Stimulated activated CD8-positive, alpha-beta memory T cell treated with anti-CD3 and anti-CD28 coated beads, Interleukin-15, amount 100 ng/mL, for 1 hour (primary cell): ENCODE measurements around the gene EYA3.

Experiments
- DNase-seq: peaks from one replicate; pipeline ENCODE4 v3.0.0-alpha.2; 2020; ENCODE audit warnings: low read depth

Gene EYA3

DNA sequence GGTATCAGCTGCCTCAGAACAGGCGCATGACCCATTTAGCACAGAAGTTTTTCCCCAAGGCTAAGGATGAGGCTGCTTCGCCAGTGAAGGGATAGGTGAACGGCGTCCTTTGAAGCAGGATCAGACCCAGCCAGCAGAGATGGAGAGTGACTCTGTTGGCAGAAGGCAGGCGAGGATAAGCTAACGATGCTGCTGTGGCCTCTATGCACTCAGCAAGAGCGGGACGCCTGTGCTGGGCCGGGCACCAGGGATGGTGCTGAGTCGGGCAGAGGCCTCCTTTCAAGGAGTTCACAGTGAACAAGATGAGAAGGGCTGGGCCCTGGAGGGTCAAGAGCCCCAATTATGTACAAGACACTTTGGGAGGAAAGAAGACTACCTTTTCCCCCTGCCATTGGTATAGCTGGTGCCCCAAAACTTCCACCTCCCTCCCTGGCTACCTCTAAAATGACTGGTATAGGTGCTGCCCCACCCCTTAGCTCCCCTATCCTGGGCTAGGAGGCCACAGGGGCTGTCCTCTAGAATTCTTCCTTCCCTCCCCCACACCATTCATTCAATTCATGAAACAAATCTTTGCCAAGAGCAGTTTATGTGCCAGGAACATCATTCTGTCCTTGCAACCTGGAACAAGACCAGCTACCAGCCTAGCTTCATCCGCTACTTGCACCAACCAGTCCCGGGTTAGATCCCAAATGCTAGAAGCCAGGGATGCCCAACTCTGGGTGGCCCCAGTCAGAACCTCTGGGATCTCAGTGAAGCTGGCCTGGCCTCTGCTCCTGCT, 121.1 kb downstream of the EYA3 start:
- DNase-seq, result no peak

DNA sequence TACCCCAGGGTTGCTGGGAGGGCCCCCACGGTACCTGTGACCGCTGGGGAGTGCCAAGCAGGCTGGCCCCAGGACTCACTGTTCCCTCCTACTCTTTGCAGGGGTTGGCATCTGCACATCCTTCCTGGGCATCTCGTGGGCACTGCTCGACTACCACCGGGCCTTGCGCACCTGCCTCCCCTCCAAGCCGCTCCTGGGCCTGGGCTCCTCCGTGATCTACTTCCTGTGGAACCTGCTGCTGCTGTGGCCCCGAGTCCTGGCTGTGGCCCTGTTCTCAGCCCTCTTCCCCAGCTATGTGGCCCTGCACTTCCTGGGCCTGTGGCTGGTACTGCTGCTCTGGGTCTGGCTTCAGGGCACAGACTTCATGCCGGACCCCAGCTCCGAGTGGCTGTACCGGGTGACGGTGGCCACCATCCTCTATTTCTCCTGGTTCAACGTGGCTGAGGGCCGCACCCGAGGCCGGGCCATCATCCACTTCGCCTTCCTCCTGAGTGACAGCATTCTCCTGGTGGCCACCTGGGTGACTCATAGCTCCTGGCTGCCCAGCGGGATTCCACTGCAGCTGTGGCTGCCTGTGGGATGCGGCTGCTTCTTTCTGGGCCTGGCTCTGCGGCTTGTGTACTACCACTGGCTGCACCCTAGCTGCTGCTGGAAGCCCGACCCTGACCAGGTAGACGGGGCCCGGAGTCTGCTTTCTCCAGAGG, 121.9 kb downstream of the EYA3 start:
- no peak for DNase-seq

DNA sequence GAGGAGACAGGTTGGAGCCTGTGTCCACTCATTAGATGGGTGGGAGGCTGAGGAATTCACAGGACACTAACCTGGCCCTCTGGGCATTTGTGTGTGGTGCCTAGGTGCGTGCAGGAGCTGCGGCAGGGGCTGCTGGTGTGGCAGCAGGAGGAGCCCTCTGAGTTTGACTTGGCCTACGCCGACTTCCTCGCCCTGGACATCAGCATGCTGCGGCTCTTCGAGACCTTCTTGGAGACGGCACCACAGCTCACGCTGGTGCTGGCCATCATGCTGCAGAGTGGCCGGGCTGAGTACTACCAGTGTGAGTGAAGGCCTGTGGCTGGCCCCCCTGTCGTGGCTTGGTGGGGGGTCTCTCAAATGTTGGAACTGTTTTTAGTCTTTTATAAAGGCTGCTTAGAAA, 125.0 kb downstream of the EYA3 start:
- no peak for DNase-seq

DNA sequence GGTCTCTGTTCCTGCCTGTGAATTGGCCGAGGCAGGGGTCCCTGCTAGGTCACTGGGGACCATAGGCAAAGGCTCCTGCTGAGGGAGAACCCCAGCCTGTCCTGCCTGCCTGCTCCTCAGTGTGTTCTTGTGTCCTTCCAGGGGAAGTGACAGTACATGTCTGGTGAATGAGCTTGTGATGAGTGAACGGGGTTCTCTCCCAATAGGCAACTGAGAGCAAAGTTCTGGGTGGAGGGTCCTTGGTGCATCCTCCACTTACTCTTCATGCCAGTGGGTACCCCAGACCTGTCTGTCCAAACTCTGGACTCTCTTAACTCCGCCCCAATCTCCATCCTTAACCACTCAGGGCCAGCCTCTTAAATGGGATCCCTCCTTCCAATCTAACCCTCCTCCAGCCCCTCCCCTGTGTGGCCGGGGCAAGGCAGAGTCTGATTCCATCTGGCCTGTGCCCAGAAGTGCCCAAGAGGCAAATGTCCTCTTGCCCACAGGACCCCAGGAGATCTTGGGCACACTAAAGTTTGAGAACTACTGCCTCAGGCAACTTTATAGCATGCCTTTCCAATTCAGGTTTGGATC, 126.7 kb downstream of the EYA3 start:
- DNase-seq, result no peak

DNA sequence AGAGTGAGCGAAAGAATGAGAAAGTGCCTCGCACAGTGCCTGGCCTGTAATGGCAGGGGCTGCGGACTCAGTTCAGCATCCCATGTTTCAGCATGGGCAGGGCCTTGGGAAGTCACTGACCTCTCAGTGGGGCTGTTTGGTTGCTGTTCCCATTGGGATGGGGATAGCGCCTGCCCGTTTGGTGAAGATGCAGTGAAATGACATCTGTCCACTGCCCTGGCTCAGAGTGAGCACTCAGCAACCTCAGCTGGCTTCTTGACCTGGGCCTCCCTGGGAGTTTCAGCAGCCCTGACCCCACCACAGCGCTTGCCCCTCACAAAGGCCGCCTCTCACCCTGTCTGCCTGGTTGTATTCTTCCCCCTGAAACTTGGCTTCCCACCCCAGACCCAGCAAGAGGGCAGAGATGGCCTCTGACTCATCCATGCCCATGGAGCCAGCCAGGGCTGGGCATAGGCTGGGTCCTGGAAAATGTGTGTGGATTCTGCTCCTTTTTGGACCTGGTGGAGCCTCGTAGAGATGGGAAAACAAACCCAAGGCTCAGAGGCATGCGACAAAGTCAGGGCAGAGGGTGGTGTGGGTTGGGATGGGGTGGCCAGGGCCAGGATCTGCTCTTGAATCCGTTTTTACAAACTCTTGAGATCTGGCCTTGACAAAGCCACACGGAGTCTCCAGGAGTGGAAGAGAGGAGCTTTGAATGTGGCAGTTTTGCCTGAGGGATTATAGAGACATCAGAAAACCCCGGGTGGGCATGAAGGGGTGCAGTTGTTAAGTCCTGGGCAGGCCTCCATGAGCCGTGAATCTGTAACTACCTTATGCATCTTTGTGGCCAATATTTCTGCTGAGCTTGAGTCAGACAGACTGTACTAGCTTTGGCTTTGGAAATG, 127.4 kb downstream of the EYA3 start:
- no peak for DNase-seq

DNA sequence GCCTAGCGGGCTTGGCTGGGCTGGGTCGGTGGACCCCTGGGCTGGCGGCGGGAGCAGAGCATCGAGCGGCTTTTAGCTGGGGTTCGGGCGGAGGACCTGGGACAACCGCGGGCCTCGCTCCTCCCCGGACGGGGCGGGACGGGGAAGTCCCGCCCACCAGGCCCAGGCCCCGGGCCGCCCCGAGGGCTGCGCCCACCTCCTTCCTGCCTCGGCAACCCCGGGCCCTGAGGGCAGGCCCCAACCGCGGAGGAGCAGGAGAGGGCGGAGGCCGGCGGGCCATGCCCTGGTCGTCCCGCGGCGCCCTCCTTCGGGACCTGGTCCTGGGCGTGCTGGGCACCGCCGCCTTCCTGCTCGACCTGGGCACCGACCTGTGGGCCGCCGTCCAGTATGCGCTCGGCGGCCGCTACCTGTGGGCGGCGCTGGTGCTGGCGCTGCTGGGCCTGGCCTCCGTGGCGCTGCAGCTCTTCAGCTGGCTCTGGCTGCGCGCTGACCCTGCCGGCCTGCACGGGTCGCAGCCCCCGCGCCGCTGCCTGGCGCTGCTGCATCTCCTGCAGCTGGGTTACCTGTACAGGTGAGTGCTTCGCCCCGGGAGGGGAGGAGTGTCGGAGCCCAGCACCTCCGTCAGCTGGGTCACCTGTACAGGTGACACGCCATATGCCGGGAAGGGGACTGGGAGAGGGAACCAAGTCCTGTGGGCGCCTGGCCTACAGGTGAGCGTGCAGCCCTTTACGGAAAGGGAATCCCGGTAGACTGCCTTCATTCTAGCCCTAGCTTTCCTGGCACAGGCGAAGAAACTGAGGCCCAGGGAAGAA, 128.4 kb downstream of the EYA3 start, which contains the start of gene XKR8:
XKR8 (plus strand) TSS at position 182 of the 812 bp plus-strand sequence; CDS start at position 279, 97 bp downstream.
- DNase-seq, result peak; percentile 62

DNA sequence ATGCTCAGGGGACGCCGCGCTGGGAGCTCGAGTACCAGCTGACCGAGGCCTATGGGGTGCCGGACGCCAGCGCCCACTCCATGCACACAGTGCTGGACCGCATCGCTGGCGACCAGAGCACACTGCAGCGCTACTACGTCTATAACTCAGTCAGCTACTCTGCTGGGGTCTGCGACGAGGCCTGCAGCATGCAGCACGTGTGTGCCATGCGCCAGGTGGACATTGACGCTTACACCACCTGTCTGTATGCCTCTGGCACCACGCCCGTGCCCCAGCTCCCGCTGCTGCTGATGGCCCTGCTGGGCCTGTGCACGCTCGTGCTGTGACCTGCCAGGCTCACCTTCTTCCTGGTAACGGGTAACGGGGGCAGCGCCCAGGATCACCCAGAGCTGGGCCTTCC, 129.9 kb downstream of the EYA3 start:
- DNase-seq, result no peak

DNA sequence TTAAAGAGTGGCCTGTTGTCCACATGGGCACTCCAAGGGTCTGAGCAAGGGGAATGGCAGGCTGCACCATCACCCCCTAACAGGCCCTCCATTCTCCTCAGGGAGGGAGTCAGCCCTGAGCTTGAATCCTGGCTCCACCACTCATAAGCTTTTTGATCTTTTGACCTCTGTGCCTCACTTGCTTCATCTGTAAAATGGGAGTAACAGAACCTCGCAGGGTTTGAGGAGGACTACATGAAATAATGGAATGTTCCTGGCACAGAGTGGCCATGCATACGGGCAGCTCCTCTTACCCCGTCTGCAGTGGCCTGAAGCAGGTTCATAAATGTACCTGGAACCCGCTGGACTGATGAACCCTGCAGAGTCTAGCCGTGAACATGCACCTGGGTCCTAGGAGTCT, 130.8 kb downstream of the EYA3 start:
- DNase-seq, result no peak

DNA sequence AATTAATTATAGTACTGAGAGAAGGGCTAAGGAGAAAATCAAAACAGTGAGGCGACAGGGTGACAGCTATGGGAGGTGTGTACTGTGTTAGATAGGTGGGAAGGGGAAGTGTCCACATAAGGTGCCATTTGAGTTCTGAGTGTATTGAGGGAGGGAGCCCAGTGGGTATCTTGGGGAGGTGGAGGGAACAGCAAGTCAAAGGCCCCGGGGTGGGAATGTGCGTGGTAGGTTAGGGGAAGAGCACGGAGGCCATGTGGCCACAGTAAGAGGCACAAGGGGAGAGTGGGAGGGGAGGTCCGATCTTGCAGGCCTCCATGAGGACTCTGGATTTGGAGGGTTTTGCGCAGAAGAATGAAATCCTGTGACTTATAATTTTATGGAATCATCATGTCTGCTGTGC, 131.6 kb downstream of the EYA3 start:
- no peak for DNase-seq

DNA sequence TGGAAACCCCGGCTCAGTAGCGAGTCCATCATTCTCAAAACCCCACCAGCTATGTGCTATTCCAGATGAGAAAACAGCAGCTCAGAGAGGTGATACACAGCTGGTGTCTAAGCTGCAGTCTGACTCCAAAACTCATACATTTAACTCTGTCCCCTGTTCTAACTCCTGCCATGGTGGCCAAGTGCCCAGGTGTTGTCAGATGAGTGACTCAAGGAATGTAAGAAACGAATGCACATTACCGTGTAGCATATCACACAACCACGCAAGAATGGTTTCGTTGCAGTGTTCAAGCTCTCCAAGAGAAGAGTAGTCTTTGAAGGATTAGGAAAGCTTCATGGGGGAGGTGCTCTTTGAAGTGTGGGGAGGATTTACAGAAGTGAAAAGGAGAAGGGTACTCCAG, 133.3 kb downstream of the EYA3 start:
- no peak for DNase-seq

DNA sequence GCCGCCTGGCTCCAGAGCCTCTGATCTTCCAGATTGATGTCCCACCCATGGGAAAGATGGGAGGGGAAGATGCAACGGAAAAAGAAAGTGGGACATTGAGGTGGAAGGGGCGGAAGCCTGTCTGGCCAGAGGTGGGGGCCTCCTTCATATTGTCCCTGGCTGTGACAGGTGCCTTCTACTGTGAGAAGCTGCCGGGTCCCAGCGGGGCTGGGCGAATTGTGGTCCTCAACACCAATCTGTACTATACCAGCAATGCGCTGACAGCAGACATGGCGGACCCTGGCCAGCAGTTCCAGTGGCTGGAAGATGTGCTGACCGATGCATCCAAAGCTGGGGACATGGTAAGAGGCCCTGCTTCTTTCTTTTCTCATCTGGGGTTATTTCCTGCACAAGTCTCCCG, 134.2 kb downstream of the EYA3 start:
- no peak for DNase-seq

DNA sequence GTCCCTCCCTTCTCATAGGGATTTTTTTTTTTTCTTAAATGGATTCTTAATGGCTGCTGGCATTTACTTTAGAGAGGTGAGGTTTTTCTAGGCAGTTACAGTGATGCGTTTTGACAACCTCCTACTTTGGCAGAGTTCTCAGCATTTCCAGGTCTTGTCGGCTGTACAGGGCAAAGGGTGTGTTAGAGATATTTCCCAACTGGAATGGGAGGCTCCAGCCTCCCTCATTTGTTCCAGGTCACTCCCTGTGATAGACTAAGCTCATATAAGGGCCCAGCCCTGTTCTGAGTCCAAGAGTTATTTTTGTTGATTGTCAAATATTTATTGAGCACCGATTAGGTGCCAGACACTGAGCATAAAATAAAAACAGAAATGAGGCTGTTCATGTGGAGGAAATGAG, 136.3 kb downstream of the EYA3 start:
- no peak for DNase-seq

DNA sequence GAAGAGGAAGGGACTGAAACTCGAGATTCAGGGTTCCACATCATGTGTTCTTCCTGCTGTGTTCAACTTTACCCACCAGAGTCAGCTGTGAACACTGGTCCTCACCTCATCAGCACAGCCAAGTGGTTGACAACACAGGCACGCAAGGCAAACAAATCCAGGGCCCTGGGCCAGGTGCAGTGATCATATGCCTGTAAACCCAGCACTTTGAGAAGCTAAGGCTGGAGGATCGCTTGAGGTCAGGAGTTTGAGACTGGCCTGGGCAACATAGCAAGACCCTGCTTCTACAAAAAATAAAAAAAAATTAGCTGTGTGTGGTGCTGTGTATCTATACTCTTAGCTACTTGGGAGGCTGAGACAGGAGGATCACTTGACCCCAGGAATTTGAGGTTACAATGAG, 137.0 kb downstream of the EYA3 start:
- no peak for DNase-seq

DNA sequence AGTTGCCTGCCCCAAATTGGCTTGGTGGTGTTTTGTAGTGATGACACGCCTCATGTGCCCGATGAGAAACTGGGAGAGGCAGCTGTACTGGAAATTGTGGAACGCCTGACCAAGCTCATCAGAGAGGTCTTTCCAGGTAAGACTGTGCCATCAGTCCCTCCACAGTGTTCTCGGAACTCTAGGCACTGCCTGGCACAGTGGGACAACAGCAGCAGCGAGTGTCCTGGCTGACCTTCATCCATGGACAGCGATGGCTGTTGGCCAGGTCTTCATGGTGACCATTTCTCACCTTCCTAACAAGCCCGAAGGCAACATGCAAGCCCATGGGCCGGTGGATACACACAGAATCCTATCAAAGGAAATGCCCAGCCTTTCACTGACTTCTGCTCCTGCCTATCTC, 139.4 kb downstream of the EYA3 start:
- no peak for DNase-seq

DNA sequence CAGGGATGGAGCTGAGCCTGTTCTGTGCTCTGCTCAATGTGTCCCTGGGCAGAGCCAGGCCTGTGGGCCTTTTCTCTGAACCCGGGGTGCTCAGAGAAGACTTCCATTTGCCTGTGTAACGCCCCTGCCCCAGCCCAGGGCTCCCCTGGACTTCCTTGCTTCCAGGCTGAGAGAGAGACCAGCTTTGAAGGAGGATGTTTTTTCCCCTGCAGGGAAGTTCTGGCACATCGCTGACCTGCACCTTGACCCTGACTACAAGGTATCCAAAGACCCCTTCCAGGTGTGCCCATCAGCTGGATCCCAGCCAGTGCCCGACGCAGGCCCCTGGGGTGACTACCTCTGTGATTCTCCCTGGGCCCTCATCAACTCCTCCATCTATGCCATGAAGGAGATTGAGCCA, 143.4 kb downstream of the EYA3 start:
- DNase-seq, result no peak

DNA sequence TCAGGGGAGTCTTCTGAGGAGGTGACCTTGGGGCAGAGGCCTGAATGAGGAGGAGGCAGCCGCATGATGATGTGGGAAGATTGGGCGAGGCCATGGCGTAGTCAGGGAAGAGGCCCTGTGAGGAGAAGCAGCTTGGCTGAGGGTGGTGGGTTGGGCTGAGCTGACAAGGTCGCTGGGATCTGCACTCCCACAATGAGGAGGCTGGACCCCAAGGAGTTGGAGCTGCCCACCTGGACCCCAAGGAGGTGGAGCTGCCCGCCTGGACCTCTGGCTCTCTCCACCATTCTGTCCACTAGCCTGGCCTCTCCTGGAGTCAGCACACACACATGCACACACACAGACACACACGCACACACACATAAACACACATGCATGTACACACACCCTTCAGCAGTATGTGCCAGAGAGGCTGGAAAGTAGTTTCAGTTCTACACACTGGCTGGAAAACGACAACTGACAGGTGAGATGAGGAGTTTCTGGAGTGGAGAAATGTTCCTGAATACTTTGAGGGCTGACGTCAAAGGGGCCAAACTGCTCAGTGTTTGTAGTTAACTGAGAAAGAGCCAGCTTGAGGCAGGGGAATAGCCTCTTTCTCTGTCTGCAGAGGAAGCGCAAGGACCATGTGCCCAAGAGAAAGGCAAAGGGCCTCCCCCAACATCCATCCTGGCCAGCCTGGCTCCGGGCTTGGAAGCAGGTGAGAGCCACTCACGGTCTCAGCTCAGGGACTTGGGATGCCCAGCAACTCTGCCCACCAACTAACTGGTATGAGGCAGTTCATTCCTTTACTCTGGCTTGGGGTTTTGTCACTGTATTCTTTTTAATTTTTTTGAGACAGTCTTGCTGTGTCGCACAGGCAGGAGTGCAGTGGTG, 146.5 kb downstream of the EYA3 start:
- DNase-seq, result no peak

DNA sequence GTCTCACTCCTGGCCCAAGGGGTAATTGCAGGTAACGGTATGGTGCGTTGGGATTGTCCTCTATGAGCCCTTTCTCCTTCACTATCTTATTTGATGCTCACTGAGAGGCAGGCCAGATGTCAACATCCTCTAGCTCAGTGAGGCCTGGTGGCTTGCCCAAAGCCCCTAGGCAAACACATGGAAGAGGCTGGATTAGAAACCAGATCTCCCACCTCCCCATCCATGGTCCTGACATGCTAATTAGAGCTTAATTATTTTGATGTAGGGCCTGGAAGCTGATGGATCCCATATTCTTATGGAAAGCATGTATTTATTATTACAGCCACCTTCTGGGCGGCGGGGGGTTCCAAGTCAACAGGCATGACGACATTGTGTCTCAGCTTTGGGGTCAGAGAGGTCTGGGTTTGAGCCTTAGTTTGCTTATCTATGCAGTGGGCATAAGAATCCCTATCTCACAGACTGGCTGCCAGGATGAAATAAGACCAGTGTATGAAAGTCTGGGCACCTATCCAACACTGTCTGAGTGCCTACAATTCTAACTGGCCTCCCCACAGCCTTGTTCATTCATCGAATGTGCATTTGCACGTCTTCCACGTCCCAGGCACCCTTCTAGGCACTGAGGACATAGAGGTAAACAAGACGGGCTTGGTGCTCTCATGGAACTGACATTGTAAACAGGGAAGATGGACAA, 147.4 kb downstream of the EYA3 start:
- no peak for DNase-seq

DNA sequence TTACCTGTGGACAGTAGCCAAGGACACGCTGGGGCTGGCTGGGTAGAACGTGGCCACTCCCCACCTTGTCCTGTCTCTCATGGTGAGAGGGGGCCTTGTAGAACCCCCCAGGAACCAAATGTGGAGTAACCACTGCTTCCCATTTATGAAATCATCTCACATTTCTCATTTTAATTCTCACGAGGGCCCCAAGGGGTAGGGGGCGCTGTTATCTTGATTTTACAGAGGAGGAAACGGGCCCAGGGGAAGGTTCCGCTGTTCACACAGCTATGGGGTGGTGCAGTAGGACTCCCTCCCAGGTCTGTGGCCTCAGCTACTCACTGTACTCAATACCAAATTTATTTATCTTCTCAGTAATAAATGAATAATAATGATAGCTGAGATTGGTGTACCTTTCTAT, 148.1 kb downstream of the EYA3 start:
- DNase-seq, result peak; percentile 65

DNA sequence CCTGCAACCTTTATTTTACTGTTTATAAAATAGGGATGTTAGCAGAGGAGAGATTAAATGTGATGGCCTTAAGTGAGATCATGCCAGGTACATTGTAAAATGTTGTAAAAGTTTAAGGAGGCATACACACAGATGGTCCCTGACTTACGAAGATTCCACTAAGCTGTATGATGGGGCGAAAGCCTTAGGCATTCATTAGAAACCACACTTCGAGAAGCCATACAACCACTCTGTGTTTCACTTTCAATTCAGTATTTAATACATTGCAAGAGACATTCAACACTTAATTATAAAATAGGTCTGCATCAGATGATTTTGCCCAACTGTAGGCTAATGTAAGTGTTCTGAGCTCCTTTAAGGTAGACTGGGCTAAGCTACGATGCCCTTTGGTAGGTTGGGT, 149.9 kb downstream of the EYA3 start:
- DNase-seq, result no peak

DNA sequence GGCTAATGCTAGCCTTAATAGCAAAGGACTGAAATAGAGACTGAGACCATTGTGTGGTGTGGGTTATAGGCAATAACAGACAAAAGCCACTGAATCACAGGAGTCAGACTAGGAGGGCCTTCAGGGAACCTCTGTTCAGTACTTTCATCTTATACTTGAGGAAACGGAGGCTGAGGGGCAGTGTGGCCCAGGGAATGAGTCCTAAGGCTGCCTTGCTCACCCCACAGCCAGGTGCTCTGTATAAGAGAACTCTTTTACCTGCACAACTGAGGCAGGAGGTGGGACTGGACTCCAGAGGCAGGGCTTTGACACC, 150.9 kb downstream of the EYA3 start:
- no peak for DNase-seq
